Neural cell (in vitro differentiated cells): Measurements from ENCODE around the gene AFF1. TPM values are rescaled to one million over a fixed set of nuclear protein-coding genes. Genes with fewer than 3 reads are reported as not detected.

Source experiments
- H2AFZ ChIP-seq: fragments of 200-600, 300-800 bp; sonication (generic), shearing (Covaris generic); 2 replicates; pipeline ENCODE4 v1.6.0; 2014; ENCODE audit warnings: low read depth, mild to moderate bottlenecking, antibody characterized with exemption, low read length, moderate library complexity
- H3F3A ChIP-seq: fragments of 200-600 bp; shearing (Covaris generic); 2 replicates; pipeline ENCODE4 v1.6.1; 2016; ENCODE audit warnings: mild to moderate bottlenecking, moderate library complexity, mixed read lengths, antibody characterized with exemption, low read length; ENCODE audit not compliant: insufficient read depth, poor library complexity, severe bottlenecking
- H3K27ac ChIP-seq: fragments of 200-600, 300-800 bp; sonication (generic), shearing (Covaris generic); 2 replicates; pipeline ENCODE4 v1.5.1; 2014; ENCODE audit warnings: mild to moderate bottlenecking, low read length, moderate library complexity
- H3K27me3 ChIP-seq: fragments of 300-800, 200-600 bp; sonication (generic), shearing (Covaris generic); 2 replicates; pipeline ENCODE4 v1.6.0; 2014; ENCODE audit warnings: mild to moderate bottlenecking, low read depth, low read length, moderate library complexity; ENCODE audit not compliant: insufficient read depth
- H3K36me3 ChIP-seq: fragments of 300-800, 200-600 bp; sonication (generic), shearing (Covaris generic); 2 replicates; pipeline ENCODE4 v1.5.1; 2014; ENCODE audit warnings: mild to moderate bottlenecking, antibody characterized with exemption, low read length, moderate library complexity; ENCODE audit not compliant: insufficient read depth
- H3K4me2 ChIP-seq: fragments of 300-800, 200-600 bp; sonication (generic), shearing (Covaris generic); 2 replicates; pipeline ENCODE4 v1.6.0; 2014; ENCODE audit warnings: mild to moderate bottlenecking, low read length
- H3K4me3 ChIP-seq: fragments of 300-800, 200-600 bp; sonication (generic), shearing (Covaris generic); 2 replicates; pipeline ENCODE4 v1.5.1; 2014; ENCODE audit warnings: mild to moderate bottlenecking, low read length, moderate library complexity
- H3K79me2 ChIP-seq: fragments of 200-600 bp; shearing (Covaris generic); replicated peaks from 2 replicates; pipeline ENCODE4 v1.6.0; 2014; ENCODE audit warnings: mild to moderate bottlenecking, low read length, moderate library complexity; ENCODE audit not compliant: insufficient read depth
- H3K9ac ChIP-seq: fragments of 300-800, 200-600 bp; sonication (generic), shearing (Covaris generic); 2 replicates; pipeline ENCODE4 v1.6.1; 2016; ENCODE audit warnings: mild to moderate bottlenecking, low read length, mixed read lengths
- H3K9me2 ChIP-seq: fragments of 200-600 bp; shearing (Covaris generic); 2 replicates; pipeline ENCODE4 v1.6.1; 2016; ENCODE audit warnings: mild to moderate bottlenecking, low read length, mixed read lengths; ENCODE audit not compliant: insufficient read depth
- H3K9me3 ChIP-seq: fragments of 200-600, 300-800 bp; sonication (generic), shearing (Covaris generic); 2 replicates; pipeline ENCODE4 v1.6.1; 2016; ENCODE audit warnings: mild to moderate bottlenecking, mixed run types, low read length, moderate library complexity, mixed read lengths
- H4K20me1 ChIP-seq: fragments of 200-600 bp; shearing (Covaris generic); 2 replicates; pipeline ENCODE4 v1.6.1; 2016; ENCODE audit warnings: mild to moderate bottlenecking, mixed run types; ENCODE audit not compliant: insufficient read depth
- EP300 ChIP-seq: fragments of 450-650 bp; conservative IDR thresholded peaks from 2 replicates; pipeline ENCODE4 v1.6.1; 2014; ENCODE audit warnings: antibody characterized with exemption, mild to moderate bottlenecking, moderate library complexity; ENCODE audit not compliant: poor library complexity, severe bottlenecking
- EZH2 ChIP-seq: fragments of 200-600, 300-800 bp; shearing (Covaris generic), sonication (generic); IDR thresholded peaks from 2 replicates; pipeline ENCODE4 v1.6.1; 2014; ENCODE audit warnings: antibody characterized with exemption, low read length, borderline replicate concordance, mild to moderate bottlenecking; ENCODE audit not compliant: insufficient read depth, poor library complexity, severe bottlenecking
- MXI1 ChIP-seq: fragments of 450-650 bp; conservative IDR thresholded peaks from 2 replicates; pipeline ENCODE4 v1.6.1; 2014; ENCODE audit warnings: antibody characterized with exemption, mild to moderate bottlenecking; ENCODE audit not compliant: poor library complexity, severe bottlenecking
- POLR2AphosphoS5 ChIP-seq: IDR thresholded peaks from 2 replicates; pipeline ENCODE4 v1.6.1; 2012
- RAD21 ChIP-seq: fragments of 450-650 bp; conservative IDR thresholded peaks from 2 replicates; pipeline ENCODE4 v1.6.1; 2014; ENCODE audit warnings: antibody characterized with exemption, mild to moderate bottlenecking, moderate library complexity
- REST ChIP-seq: IDR thresholded peaks from 2 replicates; pipeline ENCODE4 v1.6.1; 2012; ENCODE audit warnings: borderline replicate concordance
- SMC3 ChIP-seq: fragments of 450-650 bp; conservative IDR thresholded peaks from 2 replicates; pipeline ENCODE4 v1.6.1; 2014; ENCODE audit warnings: antibody characterized with exemption, mild to moderate bottlenecking, moderate library complexity; ENCODE audit not compliant: poor library complexity
- TAF1 ChIP-seq: IDR thresholded peaks from 2 replicates; pipeline ENCODE4 v1.6.1; 2012; ENCODE audit warnings: low read depth
- polyA plus RNA-seq: library from polyadenylated mRNA; depleted of rRNA; stranded (reverse); fragments of >200 nt; gene quantifications from 2 replicates; pipeline ENCODE4 v1.2.3, GENCODE V29; 2014
- TF ChIP-seq, protein P1 (sequence below): fragments of 450-650 bp; IDR thresholded peaks from 2 replicates; pipeline ENCODE4 v1.5.1; 2014; ENCODE audit warnings: antibody characterized with exemption, mild to moderate bottlenecking, moderate library complexity; ENCODE audit not compliant: poor library complexity, severe bottlenecking

Gene AFF1
- polyA plus RNA-seq, 1 donor from 2014 or later: 0.63 TPM

- peaks cover 4% of the 10 kb centered on the region for H3K9me2 ChIP-seq
- H3F3A ChIP-seq: peaks cover 8% of the 10 kb centered on the region
- H3K27ac ChIP-seq: no peak overlapping the region
- H2AFZ ChIP-seq: peak overlapping the region; percentile 47
- H3K4me2 ChIP-seq: peak overlapping the region; percentile 76
- peak overlapping the region; percentile 86 for H3K4me3 ChIP-seq
- peak; percentile 13 for TF ChIP-seq POLR2AphosphoS5
- no peak for TF ChIP-seq SMC3
- H3K9ac ChIP-seq: peak overlapping the region; percentile 58
- H3K27me3 ChIP-seq: no peaks in the 10 kb centered on the region
- H3K79me2 ChIP-seq: peaks cover 35% of the 10 kb centered on the region
- H4K20me1 ChIP-seq: no peaks in the 10 kb centered on the region
- no peaks in the 10 kb centered on the region for H3K36me3 ChIP-seq
- H3K9me3 ChIP-seq: no peaks in the 10 kb centered on the region
These were observed 73.0 kb downstream of the AFF1 start for GRCh38 chr4:87007528-87008446.

- Histone ChIP-seq H3F3A (peaks cover 8% of the 10 kb centered on the region), H3K27ac (no peak overlapping the region), H3K4me3 (no peak overlapping the region), H3K27me3 (no peaks in the 10 kb centered on the region), H3K36me3 (no peaks in the 10 kb centered on the region), H3K9me2 (no peaks in the 10 kb centered on the region), H3K9ac (no peak overlapping the region), H4K20me1 (no peaks in the 10 kb centered on the region), H3K79me2 (peaks cover 45% of the 10 kb centered on the region), H3K9me3 (no peaks in the 10 kb centered on the region), H2AFZ (no peak overlapping the region), H3K4me2 (no peak overlapping the region)
- TF ChIP-seq, protein P1, sequence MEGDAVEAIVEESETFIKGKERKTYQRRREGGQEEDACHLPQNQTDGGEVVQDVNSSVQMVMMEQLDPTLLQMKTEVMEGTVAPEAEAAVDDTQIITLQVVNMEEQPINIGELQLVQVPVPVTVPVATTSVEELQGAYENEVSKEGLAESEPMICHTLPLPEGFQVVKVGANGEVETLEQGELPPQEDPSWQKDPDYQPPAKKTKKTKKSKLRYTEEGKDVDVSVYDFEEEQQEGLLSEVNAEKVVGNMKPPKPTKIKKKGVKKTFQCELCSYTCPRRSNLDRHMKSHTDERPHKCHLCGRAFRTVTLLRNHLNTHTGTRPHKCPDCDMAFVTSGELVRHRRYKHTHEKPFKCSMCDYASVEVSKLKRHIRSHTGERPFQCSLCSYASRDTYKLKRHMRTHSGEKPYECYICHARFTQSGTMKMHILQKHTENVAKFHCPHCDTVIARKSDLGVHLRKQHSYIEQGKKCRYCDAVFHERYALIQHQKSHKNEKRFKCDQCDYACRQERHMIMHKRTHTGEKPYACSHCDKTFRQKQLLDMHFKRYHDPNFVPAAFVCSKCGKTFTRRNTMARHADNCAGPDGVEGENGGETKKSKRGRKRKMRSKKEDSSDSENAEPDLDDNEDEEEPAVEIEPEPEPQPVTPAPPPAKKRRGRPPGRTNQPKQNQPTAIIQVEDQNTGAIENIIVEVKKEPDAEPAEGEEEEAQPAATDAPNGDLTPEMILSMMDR: no peak
- no peak for TF ChIP-seq POLR2AphosphoS5
- TF ChIP-seq EP300: no peak
- no peak for TF ChIP-seq REST
- no peak for TF ChIP-seq MXI1
- no peak for TF ChIP-seq EZH2
- TF ChIP-seq TAF1: no peak
- TF ChIP-seq SMC3: no peak
- TF ChIP-seq RAD21: no peak
These were observed 74.4 kb downstream of the AFF1 start for GRCh38 chr4:87009095-87009648.
